Activated naive CD8-positive, alpha-beta T cell treated with anti-CD3 and anti-CD28 coated beads, Interleukin-2, amount 50 U/mL, for 24 hours (primary cell): Measurements from ENCODE around the gene EXOC1L.

Experiments
- ATAC-seq: fragments of 150-1000 bp; cut with Tn5 transposase; one replicate; pipeline ENCODE4 v1.10.0; 2021
- DNase-seq: peaks from one replicate; pipeline ENCODE4 v3.0.0; 2021
- H3K27ac Mint-ChIP-seq: one replicate; pipeline ENCODE4 v1.8.0; 2021; ENCODE audit warnings: mild to moderate bottlenecking, mixed read lengths
- H3K27me3 Mint-ChIP-seq: one replicate; pipeline ENCODE4 v1.8.0; 2021; ENCODE audit warnings: mixed read lengths
- H3K36me3 Mint-ChIP-seq: one replicate; pipeline ENCODE4 v1.8.0; 2021; ENCODE audit warnings: low read depth, mixed read lengths
- H3K4me1 Mint-ChIP-seq: one replicate; pipeline ENCODE4 v1.8.0; 2021; ENCODE audit warnings: mixed read lengths
- H3K4me3 Mint-ChIP-seq: one replicate; pipeline ENCODE4 v1.8.0; 2021; ENCODE audit warnings: mild to moderate bottlenecking, moderate library complexity, mixed read lengths
- H3K9me3 Mint-ChIP-seq: one replicate; pipeline ENCODE4 v1.8.0; 2021; ENCODE audit warnings: mixed read lengths

The EXOC1L gene

DNA sequence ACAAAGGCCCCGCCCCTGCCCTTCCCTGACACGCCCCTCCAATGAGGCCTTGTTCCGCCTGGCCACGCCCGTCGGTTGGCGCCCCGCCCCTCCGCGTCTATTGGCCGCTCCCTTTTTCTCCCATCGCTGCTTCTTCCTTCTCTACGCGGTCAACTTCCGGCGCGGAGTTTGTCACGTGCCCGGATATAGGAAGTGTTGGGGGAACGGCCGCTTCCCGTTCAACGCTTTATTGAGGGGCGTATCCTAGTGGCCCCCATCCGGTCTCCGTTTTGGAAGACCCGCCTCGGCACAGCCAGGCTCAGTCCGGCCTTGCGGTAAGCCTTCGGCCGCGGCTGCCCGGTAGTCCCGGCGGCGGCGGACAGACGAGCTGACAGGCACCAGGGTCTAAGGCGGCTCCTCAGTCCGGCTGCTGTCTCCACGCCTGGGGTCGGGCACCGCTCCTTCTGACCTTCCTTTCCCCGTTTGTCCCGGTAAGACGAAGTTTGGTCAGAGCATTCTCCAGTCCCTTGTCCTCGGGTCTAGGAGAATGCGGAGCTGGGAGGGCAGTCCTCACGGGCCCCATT is 34.0 kb downstream of the EXOC1L start, which contains the start of gene EXOC1:
Gene EXOC1, plus strand, starts transcription at position 165 of the 563 bp plus-strand sequence. CDS start 4,676 bp downstream, outside the sequence.
- Mint-ChIP-seq H3K4me3 (peak within 1 kb of the TSS; percentile 20), H3K27me3 (no peaks in the 10 kb centered on the region), H3K27ac (peak within 1 kb of the TSS; percentile 77), H3K36me3 (peaks cover 14% of the 10 kb centered on the region), H3K9me3 (no peaks in the 10 kb centered on the region), H3K4me1 (peaks cover 36% of the 10 kb centered on the region)
- ATAC-seq = peak; percentile 92
- DNase-seq = peak; percentile 99

DNA sequence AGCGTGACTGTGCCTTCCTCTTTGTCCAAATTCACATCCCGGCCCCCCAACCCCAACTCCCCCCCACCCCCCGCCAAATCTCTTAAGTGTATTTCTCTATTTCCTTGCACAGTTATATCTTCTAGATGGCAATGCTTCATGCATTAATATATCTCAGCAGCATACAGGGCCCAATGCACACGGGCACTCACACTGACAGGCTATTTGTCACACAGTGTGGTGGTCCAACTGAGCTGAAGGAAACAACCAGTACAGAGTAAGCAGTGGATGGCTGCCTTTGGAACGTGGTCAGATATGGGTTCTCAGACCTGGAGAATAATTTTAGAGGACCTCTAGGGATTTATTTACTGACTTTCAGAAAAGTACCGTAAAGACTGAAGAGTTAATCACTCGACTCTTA is 34.5 kb downstream of the EXOC1L start:
- H3K27me3 Mint-ChIP-seq = no peaks in the 10 kb centered on the region
- H3K36me3 Mint-ChIP-seq = peaks cover 14% of the 10 kb centered on the region
- H3K27ac Mint-ChIP-seq = peak overlapping the region; percentile 77
- H3K4me3 Mint-ChIP-seq = no peak overlapping the region
- peaks cover 36% of the 10 kb centered on the region for H3K4me1 Mint-ChIP-seq
- DNase-seq = no peak
- H3K9me3 Mint-ChIP-seq = no peaks in the 10 kb centered on the region
- no peak for ATAC-seq

DNA sequence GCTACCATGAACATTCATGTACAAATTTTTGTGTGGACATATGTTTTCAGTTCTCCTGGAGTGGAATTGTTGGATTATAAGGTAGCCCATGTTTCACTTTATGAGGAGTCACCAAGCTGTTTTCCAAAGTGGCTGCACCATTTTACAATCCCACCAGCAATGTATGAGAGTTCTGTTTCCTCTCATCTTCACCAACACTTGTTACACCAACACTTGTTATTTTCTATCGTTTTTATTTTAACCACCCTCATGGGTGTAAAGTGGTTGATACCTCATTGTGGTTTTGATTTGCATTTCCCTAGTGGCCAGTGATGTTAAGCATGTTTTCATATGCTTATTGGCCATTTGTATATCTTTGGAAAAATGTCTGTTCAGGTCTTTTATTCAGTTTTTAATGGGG is 38.0 kb downstream of the EXOC1L start:
- no peak overlapping the region for H3K27ac Mint-ChIP-seq
- peaks cover 30% of the 10 kb centered on the region for H3K36me3 Mint-ChIP-seq
- peaks cover 19% of the 10 kb centered on the region for H3K4me1 Mint-ChIP-seq
- no peaks in the 10 kb centered on the region for H3K9me3 Mint-ChIP-seq
- H3K27me3 Mint-ChIP-seq = no peaks in the 10 kb centered on the region
- H3K4me3 Mint-ChIP-seq = no peak overlapping the region
- DNase-seq (no peak), ATAC-seq (no peak)

DNA sequence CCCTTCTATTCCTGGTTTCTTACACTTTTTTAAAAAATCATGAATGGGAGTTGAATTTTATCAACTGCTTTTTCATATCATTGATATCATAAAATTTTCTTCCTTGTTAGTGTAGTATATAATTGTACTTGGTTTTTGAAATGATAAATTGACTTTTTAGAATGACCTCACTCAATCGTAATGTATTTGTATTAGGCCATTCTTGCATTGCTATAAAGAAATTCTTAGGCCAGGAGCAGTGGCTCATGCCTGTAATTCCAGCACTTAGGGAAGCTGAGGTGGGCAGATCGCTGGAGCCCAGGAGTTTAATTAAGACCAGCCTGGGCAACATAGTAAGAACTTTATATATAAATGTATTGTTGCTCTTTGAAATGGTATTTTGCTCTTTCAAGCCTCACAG is 40.1 kb downstream of the EXOC1L start:
- Mint-ChIP-seq H3K27me3 (no peaks in the 10 kb centered on the region), H3K4me3 (no peak overlapping the region)

DNA sequence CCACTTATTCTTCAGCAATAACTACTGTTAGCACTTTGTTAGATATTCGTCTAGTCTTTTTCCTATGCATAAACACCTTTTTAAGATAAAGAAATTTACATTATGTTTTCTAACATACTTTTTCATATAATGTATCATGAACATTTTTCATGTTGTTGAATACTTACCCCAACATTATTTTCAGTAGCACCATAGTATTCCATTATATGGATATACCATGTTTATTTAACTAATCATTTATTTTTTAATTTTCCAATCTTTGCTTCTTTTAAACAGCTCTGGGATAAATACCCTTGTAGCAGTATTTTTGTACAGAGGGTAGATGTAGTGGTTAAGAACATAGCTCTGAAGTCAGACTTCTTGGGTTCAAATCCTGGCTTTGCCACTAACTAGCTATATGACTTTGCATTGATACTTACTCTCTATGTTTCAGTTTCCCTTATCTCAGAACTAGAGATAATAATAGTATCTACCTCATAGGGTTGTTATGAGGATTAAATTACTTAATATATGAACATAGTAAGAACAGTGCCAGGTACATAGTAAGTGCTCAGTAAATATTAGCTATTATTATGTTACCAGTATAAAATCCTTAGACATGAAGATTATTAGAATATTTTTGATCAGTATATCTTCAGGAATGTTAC is 45.1 kb downstream of the EXOC1L start:
- no peak overlapping the region for H3K4me3 Mint-ChIP-seq
- H3K4me1 Mint-ChIP-seq = peaks cover 24% of the 10 kb centered on the region
- no peak overlapping the region for H3K27ac Mint-ChIP-seq
- no peak for DNase-seq
- no peak for ATAC-seq
- no peaks in the 10 kb centered on the region for H3K27me3 Mint-ChIP-seq
- H3K36me3 Mint-ChIP-seq = peaks cover 30% of the 10 kb centered on the region
- no peaks in the 10 kb centered on the region for H3K9me3 Mint-ChIP-seq

More for the DNA sequence above, 40.1 kb downstream of the EXOC1L start:
- no peak for ATAC-seq
- Mint-ChIP-seq H3K27ac (no peak overlapping the region), H3K36me3 (peaks cover 33% of the 10 kb centered on the region), H3K9me3 (no peaks in the 10 kb centered on the region), H3K4me1 (peaks cover 11% of the 10 kb centered on the region)
- DNase-seq = no peak

DNA sequence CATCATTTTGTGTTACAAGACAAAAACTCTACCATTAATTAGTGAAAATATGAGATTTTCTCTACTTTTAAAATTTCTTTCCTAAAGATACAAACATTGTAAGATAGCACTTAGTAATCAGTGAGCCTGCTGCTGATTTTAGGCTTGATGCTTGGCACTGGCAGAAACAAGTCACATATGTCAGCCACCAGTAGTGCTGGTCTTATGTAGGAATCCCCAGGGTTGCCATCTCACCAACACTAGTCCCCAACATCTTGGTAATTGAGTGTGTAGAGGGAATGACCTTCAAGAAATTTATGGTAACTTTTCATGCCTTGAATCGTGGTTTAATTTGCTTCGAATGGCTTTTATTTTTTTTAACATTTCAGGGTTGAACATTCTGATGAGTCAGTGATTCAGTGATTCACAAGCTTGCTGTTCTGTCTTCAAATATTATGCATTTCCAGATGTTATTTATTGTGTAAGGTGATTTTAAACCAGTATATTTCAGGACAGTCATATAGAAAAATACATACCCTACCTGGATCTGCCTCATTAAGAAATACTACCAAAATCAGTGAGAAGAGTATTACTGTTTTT is 45.7 kb downstream of the EXOC1L start:
- peaks cover 32% of the 10 kb centered on the region for H3K36me3 Mint-ChIP-seq
- peak; percentile 67 for ATAC-seq
- H3K9me3 Mint-ChIP-seq = no peaks in the 10 kb centered on the region
- peak overlapping the region; percentile 85 for H3K27ac Mint-ChIP-seq
- DNase-seq = no peak
- H3K4me3 Mint-ChIP-seq = no peak overlapping the region
- no peaks in the 10 kb centered on the region for H3K27me3 Mint-ChIP-seq
- peaks cover 24% of the 10 kb centered on the region for H3K4me1 Mint-ChIP-seq

DNA sequence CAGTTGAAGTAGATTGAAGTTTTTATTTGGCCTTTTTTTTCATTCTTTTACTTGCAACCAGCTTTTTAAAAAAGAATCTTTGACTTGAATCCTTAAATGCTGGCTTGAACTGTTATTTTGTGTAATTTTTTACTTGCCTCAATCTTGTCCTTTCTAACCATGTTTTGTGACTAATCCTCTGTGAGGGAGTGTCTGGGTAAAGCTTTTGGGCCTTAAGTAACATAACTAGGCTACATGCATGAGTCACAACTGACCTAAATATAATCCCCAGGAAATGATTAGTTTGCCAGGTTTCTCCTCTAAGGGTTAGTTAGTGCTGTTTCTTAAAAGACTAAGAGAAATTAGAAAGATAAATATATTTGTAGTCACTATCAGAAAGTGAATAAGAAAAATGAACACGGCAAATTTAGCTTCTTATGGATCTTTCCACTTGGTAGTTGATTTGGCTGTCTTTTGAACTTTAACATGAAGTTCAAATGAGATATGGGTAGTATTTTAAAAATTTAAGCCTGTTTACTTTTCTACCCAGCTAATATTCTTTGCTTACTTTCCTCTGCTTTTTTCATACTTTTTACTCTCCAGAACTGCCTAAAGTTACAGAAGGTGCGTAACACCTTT is 46.8 kb downstream of the EXOC1L start:
- Mint-ChIP-seq H3K27ac (peak overlapping the region; percentile 85), H3K4me1 (peaks cover 24% of the 10 kb centered on the region), H3K36me3 (peaks cover 35% of the 10 kb centered on the region), H3K9me3 (no peaks in the 10 kb centered on the region), H3K27me3 (no peaks in the 10 kb centered on the region), H3K4me3 (no peak overlapping the region)
- peak; percentile 94 for ATAC-seq
- no peak for DNase-seq

DNA sequence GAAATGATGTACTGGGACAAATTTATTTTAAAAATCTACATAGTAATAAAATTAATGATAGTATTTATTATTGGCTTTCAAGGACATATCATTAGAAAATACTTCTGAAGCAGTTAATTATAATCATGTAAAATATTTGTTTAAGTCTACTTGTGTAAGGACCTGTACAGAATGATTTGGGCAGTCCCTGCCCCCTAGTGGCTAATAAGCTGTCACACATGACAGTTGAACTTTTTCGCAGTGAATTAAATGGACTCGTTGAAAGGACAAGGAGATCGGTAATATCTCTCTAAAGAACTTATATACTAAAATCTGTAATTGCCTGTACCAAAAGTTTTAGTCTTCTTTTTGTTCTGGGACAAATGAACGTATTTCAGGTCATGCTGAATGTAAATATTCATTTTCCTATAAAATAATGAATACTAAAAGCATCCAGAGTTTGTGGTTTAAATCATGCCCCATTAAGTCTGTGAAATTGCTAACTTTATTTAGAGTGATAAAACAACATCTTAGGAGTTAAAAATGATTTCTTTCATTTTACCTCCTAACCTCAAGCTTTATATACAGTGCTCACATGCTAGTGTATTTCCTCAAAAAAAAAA is 47.5 kb downstream of the EXOC1L start:
- Mint-ChIP-seq H3K36me3 (peaks cover 33% of the 10 kb centered on the region), H3K4me3 (no peak overlapping the region), H3K27me3 (no peaks in the 10 kb centered on the region), H3K9me3 (no peaks in the 10 kb centered on the region), H3K27ac (peak overlapping the region; percentile 85), H3K4me1 (peaks cover 24% of the 10 kb centered on the region)
- DNase-seq (no peak), ATAC-seq (no peak)

DNA sequence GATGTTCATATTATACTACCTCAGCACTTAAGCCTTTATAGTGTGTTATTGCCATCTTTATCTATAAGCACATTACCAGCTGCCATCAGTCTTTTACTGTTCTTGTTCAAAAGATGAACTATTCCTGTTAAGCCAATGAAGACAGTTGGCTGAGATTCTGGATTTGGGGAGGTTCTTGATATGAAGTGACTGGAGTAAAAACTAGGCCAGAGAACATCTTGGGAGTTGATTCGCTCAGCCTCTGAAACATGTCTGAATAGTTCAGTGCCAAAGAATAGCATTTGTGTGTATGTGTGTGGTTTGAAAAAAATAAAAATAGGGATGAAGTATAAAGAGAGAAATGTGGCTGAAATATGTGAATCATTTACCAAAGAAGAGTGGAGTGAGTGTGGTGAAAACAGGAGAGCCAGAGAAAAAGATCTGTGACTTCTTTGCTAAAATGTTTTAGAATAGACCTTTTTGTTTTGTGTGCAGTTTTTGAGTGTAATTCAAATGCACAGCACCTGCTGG is 49.0 kb downstream of the EXOC1L start:
- Mint-ChIP-seq H3K27me3 (no peaks in the 10 kb centered on the region), H3K9me3 (no peaks in the 10 kb centered on the region), H3K27ac (no peak overlapping the region), H3K36me3 (peaks cover 36% of the 10 kb centered on the region), H3K4me1 (peaks cover 24% of the 10 kb centered on the region), H3K4me3 (no peak overlapping the region)
- ATAC-seq (no peak), DNase-seq (no peak)

DNA sequence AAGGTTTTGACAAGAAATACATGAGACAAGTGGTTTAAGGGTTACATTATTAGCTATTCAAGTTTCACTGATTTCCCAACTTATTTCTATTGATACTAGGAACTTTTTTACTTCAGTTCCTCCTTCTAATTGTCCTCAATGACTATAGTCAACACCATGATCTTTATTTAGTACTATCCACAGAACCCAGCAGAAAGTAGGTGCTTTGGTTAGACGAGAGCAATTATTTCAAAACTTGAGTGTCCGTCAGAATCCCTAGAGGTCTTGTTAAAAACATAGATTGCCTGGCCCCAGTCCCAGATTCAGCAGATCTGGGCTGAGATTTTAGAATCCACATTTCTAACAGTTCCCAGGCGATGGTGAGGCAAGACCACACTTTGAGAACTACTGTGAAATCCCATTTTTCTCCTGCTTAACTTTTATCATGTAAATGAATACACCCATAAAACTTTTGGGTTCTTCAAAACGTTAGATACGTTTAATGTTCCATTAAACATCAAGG is 51.8 kb downstream of the EXOC1L start:
- no peaks in the 10 kb centered on the region for H3K27me3 Mint-ChIP-seq
- DNase-seq (no peak), ATAC-seq (no peak)
- no peak overlapping the region for H3K27ac Mint-ChIP-seq
- no peaks in the 10 kb centered on the region for H3K9me3 Mint-ChIP-seq
- peaks cover 38% of the 10 kb centered on the region for H3K36me3 Mint-ChIP-seq
- H3K4me3 Mint-ChIP-seq = no peak overlapping the region
- peaks cover 9% of the 10 kb centered on the region for H3K4me1 Mint-ChIP-seq

DNA sequence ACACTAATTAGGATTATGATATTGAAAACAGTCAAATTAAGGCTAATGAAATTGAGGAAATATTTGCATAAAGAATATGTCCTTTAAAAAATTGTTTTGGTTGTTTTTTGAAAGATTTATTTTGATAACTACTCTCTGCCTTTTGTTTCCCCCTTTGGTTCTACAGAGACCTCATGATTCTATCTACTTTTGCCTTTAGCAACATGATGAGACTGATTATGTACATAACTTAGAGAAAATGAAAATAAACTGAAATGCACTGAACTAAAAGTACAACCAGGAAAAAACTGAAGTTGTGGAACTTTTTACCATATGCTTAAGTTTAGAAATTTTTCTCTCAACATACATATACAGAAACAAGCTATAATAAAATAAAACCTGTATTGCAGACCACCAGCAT is 55.2 kb downstream of the EXOC1L start:
- DNase-seq (no peak), ATAC-seq (no peak)
- Mint-ChIP-seq H3K4me3 (no peak overlapping the region), H3K27me3 (no peaks in the 10 kb centered on the region), H3K27ac (no peak overlapping the region), H3K36me3 (peaks cover 43% of the 10 kb centered on the region), H3K4me1 (no peaks in the 10 kb centered on the region), H3K9me3 (no peaks in the 10 kb centered on the region)

DNA sequence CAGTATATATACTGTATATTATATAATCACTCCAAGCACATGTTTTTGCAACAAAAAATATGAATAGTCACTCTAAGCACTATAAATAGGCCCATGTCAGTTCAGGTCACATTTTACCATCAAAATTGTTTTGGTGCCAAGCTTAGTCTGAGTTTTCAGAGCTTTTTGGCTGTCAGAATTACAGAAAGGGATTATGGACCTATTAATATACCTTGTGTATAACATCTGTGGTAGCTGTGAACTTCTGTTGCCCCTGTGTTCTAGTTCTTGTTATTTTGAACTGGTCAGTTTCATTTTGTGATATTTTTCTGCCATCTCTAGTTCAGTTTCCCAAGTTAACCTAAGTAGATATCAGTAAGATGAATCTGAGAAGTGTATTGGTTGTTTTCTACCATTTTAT is 56.8 kb downstream of the EXOC1L start:
- no peaks in the 10 kb centered on the region for H3K27me3 Mint-ChIP-seq
- no peak overlapping the region for H3K27ac Mint-ChIP-seq
- H3K36me3 Mint-ChIP-seq = peaks cover 37% of the 10 kb centered on the region
- ATAC-seq (no peak), DNase-seq (no peak)
- H3K4me3 Mint-ChIP-seq = no peak overlapping the region
- no peaks in the 10 kb centered on the region for H3K9me3 Mint-ChIP-seq
- no peaks in the 10 kb centered on the region for H3K4me1 Mint-ChIP-seq

DNA sequence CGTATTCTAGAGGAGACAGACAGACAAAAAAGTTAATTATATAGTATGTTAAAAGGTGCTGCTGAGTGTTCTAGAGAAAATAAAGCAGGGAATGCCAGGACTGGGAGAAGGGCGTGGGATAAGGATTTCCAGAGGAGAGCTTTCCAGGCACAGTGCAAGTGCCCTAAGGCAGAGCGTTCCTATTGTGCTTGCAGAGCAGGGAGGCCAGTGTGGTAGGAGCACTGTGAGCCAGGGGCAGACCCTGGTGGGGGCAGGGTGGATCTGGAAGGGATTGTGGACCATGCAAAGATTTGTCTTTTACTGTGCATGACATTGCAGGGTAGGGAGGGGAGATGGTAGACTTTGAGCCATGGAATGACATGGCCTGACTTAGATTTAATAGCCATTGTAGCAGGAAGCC is 59.6 kb downstream of the EXOC1L start:
- Mint-ChIP-seq H3K4me1 (no peaks in the 10 kb centered on the region), H3K4me3 (no peak overlapping the region), H3K36me3 (peaks cover 41% of the 10 kb centered on the region), H3K9me3 (no peaks in the 10 kb centered on the region), H3K27ac (no peak overlapping the region), H3K27me3 (no peaks in the 10 kb centered on the region)
- DNase-seq = no peak
- no peak for ATAC-seq

DNA sequence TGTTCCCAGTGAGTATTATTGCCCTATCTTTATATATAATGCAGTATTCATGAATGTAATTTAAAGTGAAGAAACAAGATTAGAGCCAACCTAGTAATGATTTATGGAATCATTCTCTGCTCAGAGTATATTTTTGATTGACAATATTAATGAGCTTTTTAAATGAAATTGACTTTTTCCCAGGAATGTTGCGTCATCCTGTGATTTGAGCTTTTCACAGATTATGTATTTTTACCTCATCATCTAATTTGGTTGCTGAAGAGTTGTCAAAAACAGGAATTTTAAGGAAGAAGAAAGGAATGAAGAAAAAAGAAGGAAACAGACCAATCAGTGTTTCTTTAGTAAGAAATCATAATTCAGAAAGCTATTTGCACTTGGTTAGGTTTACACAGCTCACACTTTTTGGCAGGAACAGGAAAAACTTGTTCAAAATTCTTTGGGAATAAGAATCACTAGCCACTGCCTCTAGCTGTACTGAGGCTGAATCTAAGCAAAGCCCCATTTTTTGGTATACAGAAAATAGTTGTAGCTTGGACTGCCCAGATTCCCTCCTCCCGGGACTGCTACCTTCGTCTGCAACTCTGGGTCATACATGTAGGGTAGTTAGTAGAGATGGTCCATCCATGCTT is 61.2 kb downstream of the EXOC1L start:
- no peak for DNase-seq
- no peak for ATAC-seq
- H3K27me3 Mint-ChIP-seq = no peaks in the 10 kb centered on the region

More for the DNA sequence above, 61.2 kb downstream of the EXOC1L start:
- Mint-ChIP-seq H3K9me3 (no peaks in the 10 kb centered on the region), H3K4me3 (no peak overlapping the region), H3K4me1 (no peaks in the 10 kb centered on the region), H3K27ac (no peak overlapping the region), H3K36me3 (peaks cover 38% of the 10 kb centered on the region)
